NT2/D1 (cell line): Measurements from ENCODE around the gene CHIC1.

Experiments
- SUZ12 ChIP-seq: IDR thresholded peaks from 2 replicates; pipeline ENCODE4 v1.6.1; 2011; ENCODE audit not compliant: insufficient read length, insufficient read depth; ENCODE audit errors: extremely low read depth
- YY1 ChIP-seq: IDR thresholded peaks from 2 replicates; pipeline ENCODE4 v1.6.1; 2011; ENCODE audit not compliant: insufficient read length, insufficient read depth
- ZNF274 ChIP-seq: IDR thresholded peaks from 2 replicates; pipeline ENCODE4 v1.6.1; 2011; ENCODE audit warnings: mild to moderate bottlenecking, low read depth, low read length

DNA sequence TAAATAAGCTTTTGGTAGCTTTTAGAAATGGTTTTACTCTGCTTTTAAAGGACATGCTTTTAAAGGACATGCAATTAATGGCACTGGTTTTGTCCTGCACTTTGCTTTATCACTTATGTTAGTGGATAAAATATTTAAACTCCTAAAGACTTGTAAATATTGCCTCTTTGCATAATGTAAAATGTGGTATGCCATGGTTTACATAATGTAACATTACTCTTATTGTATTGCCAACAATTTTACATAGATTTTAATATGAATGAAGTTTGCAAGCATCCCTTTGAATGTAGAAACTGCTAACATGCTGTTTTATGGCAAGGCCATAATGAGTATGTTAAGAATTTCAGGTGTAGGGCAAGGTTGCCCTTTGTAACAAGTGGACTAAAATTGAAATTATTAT is 118.4 kb downstream of the CHIC1 start:
- TF ChIP-seq ZNF274 (no peak), YY1 (no peak), SUZ12 (no peak)
